ENCODE measurements around the gene FZD1. TPM values are rescaled to one million over a fixed set of nuclear protein-coding genes. Genes with fewer than 3 reads are reported as not detected.
"Not testable (repeated sequence)": the region's sequence is repeated elsewhere in the genome, so short reads cannot be mapped to it uniquely, and the experiment has no call there.

Gene FZD1
- total RNA-seq, 1 donor from 2014 or later, result 10.3 TPM

GRCh38 chr7:91291902-91292301 is 27.7 kb downstream of the FZD1 start:
- DNase-seq (ENCODE audit: missing footprints), result no peak
- intact Hi-C loops (cut with DNase I), result no loop called here
- ATAC-seq, result no peak

- no peak for DNase-seq (ENCODE audit: missing footprints)
- no peak for ATAC-seq
- intact Hi-C loops (cut with DNase I), result no loop called here
Measured at GRCh38 chr7:91292506-91292905, 28.3 kb downstream of the FZD1 start.

- ATAC-seq (no peak), DNase-seq (ENCODE audit: missing footprints) (no peak)
- intact Hi-C loops (cut with DNase I), result no loop called here
Measured at GRCh38 chr7:91293136-91293535, 28.9 kb downstream of the FZD1 start.

- ATAC-seq (no peak), DNase-seq (ENCODE audit: missing footprints) (no peak)
- intact Hi-C loops (cut with DNase I), result no loop called here
Measured at GRCh38 chr7:91293840-91294239, 29.6 kb downstream of the FZD1 start.

GRCh38 chr7:91294639-91295220 is 30.5 kb downstream of the FZD1 start:
- ATAC-seq, result no peak
- DNase-seq (ENCODE audit: missing footprints), result no peak
- intact Hi-C loops (cut with DNase I), result no loop called here

- intact Hi-C loops (cut with DNase I), result no loop called here
- ATAC-seq (no peak), DNase-seq (ENCODE audit: missing footprints) (no peak)
Measured at GRCh38 chr7:91295576-91295975, 31.3 kb downstream of the FZD1 start.

GRCh38 chr7:91297939-91298338 is 33.7 kb downstream of the FZD1 start:
- ATAC-seq (no peak), DNase-seq (ENCODE audit: missing footprints) (no peak)
- intact Hi-C loops (cut with DNase I), result no loop called here

GRCh38 chr7:91299952-91300775 is 35.9 kb downstream of the FZD1 start:
- peak; percentile 34 for ATAC-seq
- DNase-seq (ENCODE audit: missing footprints), result no peak
- intact Hi-C loops (cut with DNase I), result no loop called here

GRCh38 chr7:91302794-91303193 is 38.6 kb downstream of the FZD1 start:
- no peak for ATAC-seq
- intact Hi-C loops (cut with DNase I), result no loop called here
- DNase-seq (ENCODE audit: missing footprints), result no peak

- intact Hi-C loops (cut with DNase I), result no loop called here
- DNase-seq (ENCODE audit: missing footprints) (no peak), ATAC-seq (no peak)
Measured at GRCh38 chr7:91306266-91306665, 42.0 kb downstream of the FZD1 start.

- intact Hi-C loops (cut with DNase I), result no loop called here
Measured at GRCh38 chr7:91307467-91307866, 43.2 kb downstream of the FZD1 start.

GRCh38 chr7:91308191-91308590 is 44.0 kb downstream of the FZD1 start:
- intact Hi-C loops (cut with DNase I); ATAC-seq; DNase-seq (ENCODE audit: missing footprints): not testable (repeated sequence)

More at GRCh38 chr7:91307467-91307866, 43.2 kb downstream of the FZD1 start:
- DNase-seq (ENCODE audit: missing footprints) (no peak), ATAC-seq (no peak)

GRCh38 chr7:91310830-91311460 is 46.7 kb downstream of the FZD1 start:
- ATAC-seq (peak; percentile 63), DNase-seq (ENCODE audit: missing footprints) (no peak)
- intact Hi-C loops (cut with DNase I), result no loop called here

- intact Hi-C loops (cut with DNase I), result no loop called here
- ATAC-seq, result no peak
- DNase-seq (ENCODE audit: missing footprints), result no peak
Measured at GRCh38 chr7:91311839-91312238, 47.6 kb downstream of the FZD1 start.

- no peak for ATAC-seq
- DNase-seq (ENCODE audit: missing footprints), result no peak
- intact Hi-C loops (cut with DNase I), result no loop called here
Measured at GRCh38 chr7:91313113-91313512, 48.9 kb downstream of the FZD1 start.

GRCh38 chr7:91314591-91315323 is 50.5 kb downstream of the FZD1 start:
- no peak for DNase-seq (ENCODE audit: missing footprints)
- ATAC-seq, result no peak
- intact Hi-C loops (cut with DNase I), result no loop called here

GRCh38 chr7:91316426-91316825 is 52.2 kb downstream of the FZD1 start:
- intact Hi-C loops (cut with DNase I), result no loop called here
- DNase-seq (ENCODE audit: missing footprints), result no peak
- ATAC-seq, result no peak

- ATAC-seq (no peak), DNase-seq (ENCODE audit: missing footprints) (no peak)
- intact Hi-C loops (cut with DNase I), result no loop called here
Measured at GRCh38 chr7:91319351-91319750, 55.1 kb downstream of the FZD1 start.

GRCh38 chr7:91320366-91321078 is 56.3 kb downstream of the FZD1 start:
- ATAC-seq (no peak), DNase-seq (ENCODE audit: missing footprints) (no peak)
- intact Hi-C loops (cut with DNase I), result no loop called here

Measured in Right ventricle myocardium inferior (tissue), 1 donor.